ENCODE measurements around the gene ZBED4. TPM values are rescaled to one million over a fixed set of nuclear protein-coding genes. Genes with fewer than 3 reads are reported as not detected.
A peak's percentile ranks its signal among the peaks of the same experiment; 100 is the strongest.

Gene ZBED4, protein sequence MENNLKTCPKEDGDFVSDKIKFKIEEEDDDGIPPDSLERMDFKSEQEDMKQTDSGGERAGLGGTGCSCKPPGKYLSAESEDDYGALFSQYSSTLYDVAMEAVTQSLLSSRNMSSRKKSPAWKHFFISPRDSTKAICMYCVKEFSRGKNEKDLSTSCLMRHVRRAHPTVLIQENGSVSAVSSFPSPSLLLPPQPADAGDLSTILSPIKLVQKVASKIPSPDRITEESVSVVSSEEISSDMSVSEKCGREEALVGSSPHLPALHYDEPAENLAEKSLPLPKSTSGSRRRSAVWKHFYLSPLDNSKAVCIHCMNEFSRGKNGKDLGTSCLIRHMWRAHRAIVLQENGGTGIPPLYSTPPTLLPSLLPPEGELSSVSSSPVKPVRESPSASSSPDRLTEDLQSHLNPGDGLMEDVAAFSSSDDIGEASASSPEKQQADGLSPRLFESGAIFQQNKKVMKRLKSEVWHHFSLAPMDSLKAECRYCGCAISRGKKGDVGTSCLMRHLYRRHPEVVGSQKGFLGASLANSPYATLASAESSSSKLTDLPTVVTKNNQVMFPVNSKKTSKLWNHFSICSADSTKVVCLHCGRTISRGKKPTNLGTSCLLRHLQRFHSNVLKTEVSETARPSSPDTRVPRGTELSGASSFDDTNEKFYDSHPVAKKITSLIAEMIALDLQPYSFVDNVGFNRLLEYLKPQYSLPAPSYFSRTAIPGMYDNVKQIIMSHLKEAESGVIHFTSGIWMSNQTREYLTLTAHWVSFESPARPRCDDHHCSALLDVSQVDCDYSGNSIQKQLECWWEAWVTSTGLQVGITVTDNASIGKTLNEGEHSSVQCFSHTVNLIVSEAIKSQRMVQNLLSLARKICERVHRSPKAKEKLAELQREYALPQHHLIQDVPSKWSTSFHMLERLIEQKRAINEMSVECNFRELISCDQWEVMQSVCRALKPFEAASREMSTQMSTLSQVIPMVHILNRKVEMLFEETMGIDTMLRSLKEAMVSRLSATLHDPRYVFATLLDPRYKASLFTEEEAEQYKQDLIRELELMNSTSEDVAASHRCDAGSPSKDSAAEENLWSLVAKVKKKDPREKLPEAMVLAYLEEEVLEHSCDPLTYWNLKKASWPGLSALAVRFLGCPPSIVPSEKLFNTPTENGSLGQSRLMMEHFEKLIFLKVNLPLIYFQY
- polyA plus RNA-seq (2013, experiment 1 of 2): 22.2 TPM
- 22.3 TPM for polyA plus RNA-seq (2013, experiment 2 of 2)

DNA sequence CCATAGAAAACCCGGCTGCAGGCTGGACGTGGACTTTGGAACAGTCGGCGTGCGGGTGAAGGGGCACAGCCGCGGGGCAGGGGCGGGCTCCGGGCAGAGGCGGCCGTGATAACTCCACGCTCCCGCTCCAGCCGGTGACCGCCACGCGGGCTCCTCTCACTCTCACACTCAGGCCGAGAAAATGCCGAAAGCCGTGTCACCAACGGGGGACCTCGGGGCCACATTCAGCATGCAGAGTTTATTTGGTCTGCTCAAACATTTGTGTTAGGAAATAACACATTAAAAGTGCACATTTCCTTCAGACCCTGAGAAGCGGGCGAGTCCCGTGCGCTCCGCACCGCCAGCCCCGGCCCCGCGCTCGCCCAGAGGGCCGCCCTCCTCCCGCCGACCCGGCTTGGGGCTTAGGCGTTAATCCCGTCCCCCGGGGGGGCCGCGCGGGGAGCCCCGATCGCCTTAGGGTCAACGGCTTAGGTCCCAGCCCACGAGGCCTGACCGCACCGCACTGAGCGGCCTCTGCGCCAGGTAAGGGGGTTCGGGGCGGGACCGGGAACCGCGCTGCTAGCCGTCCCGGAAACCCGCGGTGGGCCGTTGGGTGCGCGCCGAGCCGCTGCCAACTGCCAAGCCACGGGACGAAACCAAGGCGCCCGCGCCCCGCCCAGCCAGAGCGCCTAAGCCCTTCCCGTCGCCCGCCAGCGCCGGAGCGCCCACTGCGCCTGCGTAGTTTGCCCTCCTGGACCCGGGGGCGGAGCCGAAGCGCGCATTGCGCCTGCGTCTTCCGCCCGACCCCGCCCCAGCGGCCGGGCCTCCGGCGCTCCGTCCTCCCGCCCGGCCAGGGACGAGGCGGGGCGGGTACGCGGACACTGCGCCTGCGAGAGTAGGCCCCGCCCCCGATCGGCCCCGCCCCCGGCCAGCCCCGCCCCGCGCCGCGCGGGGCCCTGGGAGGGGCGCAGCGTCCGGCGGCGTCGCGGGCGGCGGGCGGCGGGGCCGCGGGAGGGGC, at the start of gene ZBED4:
Gene ZBED4 (plus strand): TSS at position 947 of the 997 bp plus-strand sequence. CDS start 29,819 bp downstream, outside the sequence.
- Histone ChIP-seq H2BK12ac (ENCODE audit: low read length) (peak within 1 kb of the TSS; percentile 8), H3K27ac (replicated peaks; ENCODE audit: low read length) (peak within 1 kb of the TSS; percentile 72), H3K4ac (ENCODE audit: low read length) (no peak within 1 kb of the TSS), H3K9me3 (replicated peaks in 1 of 2; ENCODE audit: control insufficient read depth in 2 of 2, insufficient read depth in 1 of 2, low read depth in 1 of 2, low read length in 2 of 2) (peaks cover 2 to 4% of the 10 kb centered on the region in 2 donors), H4K91ac (ENCODE audit: low read depth, low read length, poor library complexity) (no peak within 1 kb of the TSS), H3K23ac (ENCODE audit: low read depth, low read length, poor library complexity) (peak within 1 kb of the TSS; percentile 83), H3K27me3 (ENCODE audit: control insufficient read depth in 3 of 3, insufficient read depth in 3 of 3, low read depth in 1 of 3, low read length in 3 of 3) (peaks cover 26 to 48% (median 47%) of the 10 kb centered on the region in 3 experiments), H2BK15ac (ENCODE audit: low read length) (peak within 1 kb of the TSS; percentile 62), H3K4me2 (ENCODE audit: insufficient read depth, low read length, poor library complexity, severe bottlenecking) (peak within 1 kb of the TSS; percentile 92), H3K4me3 (ENCODE audit: low read length in 2 of 2) (peak within 1 kb of the TSS; percentile 97 to 98), H3K79me1 (ENCODE audit: low read depth, low read length) (peaks cover 16% of the 10 kb centered on the region), H3K14ac (ENCODE audit: low read length) (peak within 1 kb of the TSS; percentile 17), H3K18ac (ENCODE audit: low read length) (peak within 1 kb of the TSS; percentile 97), H2BK5ac (ENCODE audit: low read length) (peak within 1 kb of the TSS; percentile 60), H4K8ac (ENCODE audit: low read depth, low read length) (no peak within 1 kb of the TSS), H3K36me3 (replicated peaks in 1 of 2; ENCODE audit: control insufficient read depth in 2 of 2, insufficient read depth in 2 of 2, low read length in 2 of 2) (peaks cover 1 to 13% of the 10 kb centered on the region in 2 donors), H2BK120ac (ENCODE audit: low read depth, low read length) (no peak within 1 kb of the TSS), H3K9ac (ENCODE audit: low read depth, low read length, poor library complexity) (peak within 1 kb of the TSS; percentile 89), H3K4me1 (ENCODE audit: control insufficient read depth in 2 of 2, insufficient read depth in 1 of 2, low read depth in 1 of 2, low read length in 2 of 2) (peaks cover 9 to 14% of the 10 kb centered on the region in 2 donors), H2AK5ac (ENCODE audit: low read depth, low read length) (peak within 1 kb of the TSS; percentile 79), H2AFZ (ENCODE audit: low read length) (peak within 1 kb of the TSS; percentile 97)
- DNase-seq (ENCODE audit: low spot score): peak; percentile 98
- WGBS, 2 donors (ENCODE audit: extremely low coverage in 2 of 2, insufficient read length in 2 of 2, insufficient replicate concordance in 1 of 2): no CpG with 5 or more reads among the region's 127 CpGs

GRCh38 chr22:49807129-49807528, 46.5 kb upstream of the ZBED4 start:
- H2BK5ac ChIP-seq (ENCODE audit: low read length): no peak overlapping the region
- no peak overlapping the region for H2BK12ac ChIP-seq (ENCODE audit: low read length)
- DNase-seq (ENCODE audit: low spot score): no peak
- H2BK15ac ChIP-seq (ENCODE audit: low read length): no peak overlapping the region
- no peak overlapping the region for H3K14ac ChIP-seq (ENCODE audit: low read length)
- no peak overlapping the region for H3K18ac ChIP-seq (ENCODE audit: low read length)
- no peak overlapping the region for H4K91ac ChIP-seq (ENCODE audit: low read depth, low read length, poor library complexity)
- H3K9ac ChIP-seq (ENCODE audit: low read depth, low read length, poor library complexity): no peak overlapping the region
- H4K8ac ChIP-seq (ENCODE audit: low read depth, low read length): no peak overlapping the region
- H2BK120ac ChIP-seq (ENCODE audit: low read depth, low read length): no peak overlapping the region
- no peak overlapping the region for H2AK5ac ChIP-seq (ENCODE audit: low read depth, low read length)
- H3K79me1 ChIP-seq (ENCODE audit: low read depth, low read length): peaks cover 15% of the 10 kb centered on the region
- H3K4me2 ChIP-seq (ENCODE audit: insufficient read depth, low read length, poor library complexity, severe bottlenecking): no peak overlapping the region
- H2AFZ ChIP-seq (ENCODE audit: low read length): no peak overlapping the region
- H3K9me3 ChIP-seq (replicated peaks in 1 of 2; ENCODE audit: control insufficient read depth in 2 of 2, insufficient read depth in 1 of 2, low read depth in 1 of 2, low read length in 2 of 2): peaks cover 2 to 16% of the 10 kb centered on the region in 2 donors
- WGBS, 2 donors (ENCODE audit: extremely low coverage in 2 of 2, insufficient read length in 2 of 2, insufficient replicate concordance in 1 of 2): no CpG with 5 or more reads among the region's 8 CpGs
- H3K23ac ChIP-seq (ENCODE audit: low read depth, low read length, poor library complexity): no peak overlapping the region
- no peaks in the 10 kb centered on the region for H3K4me1 ChIP-seq (ENCODE audit: control insufficient read depth in 2 of 2, insufficient read depth in 1 of 2, low read depth in 1 of 2, low read length in 2 of 2)
- H3K4ac ChIP-seq (ENCODE audit: low read length): no peak overlapping the region
- H3K36me3 ChIP-seq (replicated peaks in 1 of 2; ENCODE audit: control insufficient read depth in 2 of 2, insufficient read depth in 2 of 2, low read length in 2 of 2): peaks cover 14 to 85% of the 10 kb centered on the region in 2 donors
- no peak overlapping the region for H3K4me3 ChIP-seq (ENCODE audit: low read length in 2 of 2)
- no peaks in the 10 kb centered on the region for H3K27me3 ChIP-seq (ENCODE audit: control insufficient read depth in 3 of 3, insufficient read depth in 3 of 3, low read depth in 1 of 3, low read length in 3 of 3)
- H3K27ac ChIP-seq (replicated peaks; ENCODE audit: low read length): no peak overlapping the region

DNA sequence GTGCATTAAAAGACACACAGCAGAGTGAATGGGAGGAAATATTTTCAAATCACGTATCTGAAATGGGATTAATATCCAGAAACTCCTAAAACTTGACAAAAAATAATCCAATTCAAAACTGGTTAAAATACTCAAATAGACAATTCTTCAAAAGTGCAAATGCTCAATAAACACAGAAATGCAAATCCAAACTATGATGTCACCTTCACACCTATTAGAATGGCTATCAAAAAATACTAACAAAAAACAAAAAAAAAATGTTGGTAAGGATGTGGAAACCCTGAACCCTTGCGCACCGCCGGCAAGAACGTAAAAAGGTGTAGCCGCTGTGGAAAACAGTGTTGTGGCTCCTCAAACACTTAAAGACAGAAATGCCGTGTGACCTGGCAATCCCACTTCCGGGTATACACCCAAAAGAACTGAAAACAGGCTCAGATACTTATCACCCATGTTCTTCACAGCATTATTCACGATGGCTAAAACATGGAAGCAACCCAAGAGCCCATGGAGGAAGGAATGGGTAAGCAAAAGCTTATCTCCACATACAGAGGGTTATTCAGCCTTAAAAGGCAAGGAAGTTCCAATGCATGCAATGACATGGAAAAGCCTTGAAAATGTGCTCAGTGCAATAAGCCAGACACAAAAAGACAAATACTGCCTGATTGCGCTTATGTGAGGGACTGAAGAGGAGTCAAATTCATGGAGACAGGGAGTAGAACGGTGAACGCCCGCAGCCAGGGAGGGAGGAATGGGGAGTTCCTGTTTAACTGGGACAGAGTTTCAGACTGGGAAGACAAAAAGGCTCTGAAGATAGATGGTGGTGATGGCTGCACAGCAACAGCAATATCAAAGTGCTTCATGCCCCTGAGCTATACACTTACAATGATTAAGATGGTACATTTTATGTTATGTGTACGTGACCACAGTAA, 45.6 kb upstream of the ZBED4 start:
- Histone ChIP-seq H3K9ac (ENCODE audit: low read depth, low read length, poor library complexity) (no peak overlapping the region), H3K4me3 (ENCODE audit: low read length in 2 of 2) (no peak overlapping the region), H3K4ac (ENCODE audit: low read length) (no peak overlapping the region), H3K9me3 (replicated peaks in 1 of 2; ENCODE audit: control insufficient read depth in 2 of 2, insufficient read depth in 1 of 2, low read depth in 1 of 2, low read length in 2 of 2) (peaks cover 1 to 16% of the 10 kb centered on the region in 2 donors), H3K79me1 (ENCODE audit: low read depth, low read length) (peaks cover 15% of the 10 kb centered on the region), H3K18ac (ENCODE audit: low read length) (no peak overlapping the region), H2BK12ac (ENCODE audit: low read length) (no peak overlapping the region), H4K91ac (ENCODE audit: low read depth, low read length, poor library complexity) (no peak overlapping the region), H3K4me1 (ENCODE audit: control insufficient read depth in 2 of 2, insufficient read depth in 1 of 2, low read depth in 1 of 2, low read length in 2 of 2) (no peaks in the 10 kb centered on the region), H3K4me2 (ENCODE audit: insufficient read depth, low read length, poor library complexity, severe bottlenecking) (no peak overlapping the region), H2BK120ac (ENCODE audit: low read depth, low read length) (no peak overlapping the region), H2BK15ac (ENCODE audit: low read length) (no peak overlapping the region), H2AFZ (ENCODE audit: low read length) (no peak overlapping the region), H2BK5ac (ENCODE audit: low read length) (no peak overlapping the region), H2AK5ac (ENCODE audit: low read depth, low read length) (no peak overlapping the region), H3K27me3 (ENCODE audit: control insufficient read depth in 3 of 3, insufficient read depth in 3 of 3, low read depth in 1 of 3, low read length in 3 of 3) (no peaks in the 10 kb centered on the region), H3K27ac (replicated peaks; ENCODE audit: low read length) (no peak overlapping the region), H3K23ac (ENCODE audit: low read depth, low read length, poor library complexity) (no peak overlapping the region), H4K8ac (ENCODE audit: low read depth, low read length) (no peak overlapping the region), H3K36me3 (replicated peaks in 1 of 2; ENCODE audit: control insufficient read depth in 2 of 2, insufficient read depth in 2 of 2, low read length in 2 of 2) (peaks cover 15 to 89% of the 10 kb centered on the region in 2 donors), H3K14ac (ENCODE audit: low read length) (no peak overlapping the region)
- WGBS, 2 donors (ENCODE audit: extremely low coverage in 2 of 2, insufficient read length in 2 of 2, insufficient replicate concordance in 1 of 2): no CpG with 5 or more reads among the region's 14 CpGs
- no peak for DNase-seq (ENCODE audit: low spot score)

All from neuronal stem cell (in vitro differentiated cells).